ENCODE measurements around the gene WDFY3.

GRCh38 chr4:84767168-84767567, 199.3 kb downstream of the WDFY3 start:
- TF ChIP-seq POLR2AphosphoS5 (IDR thresholded peaks at IDR 0.05; ENCODE audit: low read depth), result no peak
- TF ChIP-seq CTCF (IDR thresholded peaks at IDR 0.05; ENCODE audit: insufficient read depth, low read length), result no peak
- no peak for TF ChIP-seq REST (IDR thresholded peaks at IDR 0.05; ENCODE audit: insufficient replicate concordance, low read depth)
- no peak for TF ChIP-seq SPI1 (IDR thresholded peaks at IDR 0.05; ENCODE audit: borderline replicate concordance, low read depth)

Measured in HL-60 (cell line).